Activated CD4-positive, CD25-positive, alpha-beta regulatory T cell treated with anti-CD3 and anti-CD28 coated beads, Interleukin-2, amount 50 U/mL, for 24 hours (primary cell): ENCODE data around the gene CAPS.

ENCODE experiments used
- ATAC-seq, 2 donors: fragments of 150-1000 bp; cut with Tn5 transposase; one replicate each; pipeline ENCODE4 v1.10.0; 2021; ENCODE audit warnings: mild to moderate bottlenecking in 1 of 2, moderate library complexity in 1 of 2

CAPS gene

GRCh38 chr19:5935473-5936291 lies 21.6 kb downstream of the CAPS start:
- ATAC-seq: no peak

- ATAC-seq: no peak
These were observed 22.2 kb downstream of the CAPS start for GRCh38 chr19:5936292-5936592.

GRCh38 chr19:5937550-5937949 lies 23.5 kb downstream of the CAPS start:
- no peak for ATAC-seq

GRCh38 chr19:5940260-5941208 lies 26.5 kb downstream of the CAPS start:
- ATAC-seq: no peak

- no peak for ATAC-seq
These were observed 27.6 kb downstream of the CAPS start for GRCh38 chr19:5941673-5942072.

- ATAC-seq: no peak
These were observed 29.0 kb downstream of the CAPS start for GRCh38 chr19:5943045-5943444.

- peak in 1 of 2 donors; percentile 38 for ATAC-seq
These were observed 29.6 kb downstream of the CAPS start for GRCh38 chr19:5943623-5944022.

GRCh38 chr19:5947435-5947834 lies 33.4 kb downstream of the CAPS start:
- no peak for ATAC-seq

- ATAC-seq: peak in 1 of 2 donors; percentile 48
These were observed 34.9 kb downstream of the CAPS start for GRCh38 chr19:5948752-5949564.

GRCh38 chr19:5949792-5950305 lies 35.8 kb downstream of the CAPS start:
- peak; percentile 58 to 76 for ATAC-seq

GRCh38 chr19:5950741-5951140 lies 36.7 kb downstream of the CAPS start:
- ATAC-seq: no peak

- no peak for ATAC-seq
These were observed 37.3 kb downstream of the CAPS start for GRCh38 chr19:5951338-5951861.

- ATAC-seq: no peak
These were observed 38.4 kb downstream of the CAPS start for GRCh38 chr19:5952193-5953029.

GRCh38 chr19:5953030-5953589 lies 39.1 kb downstream of the CAPS start:
- no peak for ATAC-seq

GRCh38 chr19:5953680-5954213 lies 39.7 kb downstream of the CAPS start:
- peak; percentile 15 to 40 for ATAC-seq

- no peak for ATAC-seq
These were observed 40.2 kb downstream of the CAPS start for GRCh38 chr19:5954293-5954692.

- ATAC-seq: no peak
These were observed 41.5 kb downstream of the CAPS start for GRCh38 chr19:5955636-5955935.

- ATAC-seq: no peak
These were observed 42.3 kb downstream of the CAPS start for GRCh38 chr19:5956323-5956722.

GRCh38 chr19:5956728-5957127 lies 42.7 kb downstream of the CAPS start:
- ATAC-seq: no peak

- ATAC-seq: no peak
These were observed 43.1 kb downstream of the CAPS start for GRCh38 chr19:5957170-5957569.
